BLaER1 treated with 17β-estradiol and CSF1 and Interleukin-3, amounts not matched to agents 10 nM and 100 nM (cell line): ENCODE measurements around the gene ENHO.
"Not testable (repeated sequence)": the region's sequence is repeated elsewhere in the genome, so short reads cannot be mapped to it uniquely, and the experiment has no call there.

Source experiments
- H3K27ac ChIP-seq, 11 experiments: shearing (Covaris generic); formaldehyde crosslinking; 2 replicates each; pipeline ENCODE4 v1.8.1; 2022
- H3K27me3 ChIP-seq, 11 experiments: shearing (Covaris generic); formaldehyde crosslinking; 2 replicates each; pipeline ENCODE4 v1.8.1; 2022
- H3K36me3 ChIP-seq, 11 experiments: shearing (Covaris generic); formaldehyde crosslinking; 2 replicates each; pipeline ENCODE4 v1.8.1; 2022
- H3K4me1 ChIP-seq, 10 experiments: shearing (Covaris generic); formaldehyde crosslinking; 2 replicates each; pipeline ENCODE4 v1.8.1; 2022
- H3K4me2 ChIP-seq, 11 experiments: shearing (Covaris generic); formaldehyde crosslinking; 2 replicates each; pipeline ENCODE4 v1.8.1; 2022
- H3K4me3 ChIP-seq, 10 experiments: shearing (Covaris generic); formaldehyde crosslinking; 2 replicates each; pipeline ENCODE4 v1.8.1; 2022
- H3K9ac ChIP-seq, 11 experiments: shearing (Covaris generic); formaldehyde crosslinking; 2 replicates each; pipeline ENCODE4 v1.8.1; 2022
- H3K9me3 ChIP-seq, 11 experiments: shearing (Covaris generic); formaldehyde crosslinking; replicated peaks in 1 of 11; 2 replicates each; pipeline ENCODE4 v1.8.1; 2022
- H4K20me1 ChIP-seq, 11 experiments: shearing (Covaris generic); formaldehyde crosslinking; 2 replicates each; pipeline ENCODE4 v1.8.1; 2022
- Cebpa-rat ChIP-seq, 11 experiments: shearing (Covaris generic); IDR thresholded peaks; 2 replicates each; pipeline ENCODE4 v1.8.1; 2022

Gene ENHO

GRCh38 chr9:34546834-34547827 lies 24.3 kb upstream of the ENHO start:
- Histone ChIP-seq H3K9me3 (no peaks in the 10 kb centered on the region), H3K4me1 (peaks cover 0 to 4% (median 1%) of the 10 kb centered on the region in 10 experiments; a peak in 7 of 20 replicates), H3K9ac (no peak overlapping the region), H3K4me3 (no peak overlapping the region), H3K27ac (no peak overlapping the region), H3K4me2 (no peak overlapping the region), H3K27me3 (no peaks in the 10 kb centered on the region), H4K20me1 (peaks cover 0 to 22% (median 0%) of the 10 kb centered on the region in 11 experiments; a peak in 6 of 22 replicates), H3K36me3 (no peaks in the 10 kb centered on the region)
- TF ChIP-seq Cebpa-rat (IDR thresholded peaks at IDR 0.05), result no peak

GRCh38 chr9:34546102-34546833 lies 23.5 kb upstream of the ENHO start:
- Histone ChIP-seq H3K4me3 (no peak overlapping the region), H3K27ac (no peak overlapping the region), H3K9ac (no peak overlapping the region), H3K27me3 (no peaks in the 10 kb centered on the region), H3K36me3 (no peaks in the 10 kb centered on the region), H3K4me2 (no peak overlapping the region), H4K20me1 (peaks cover 0 to 16% (median 0%) of the 10 kb centered on the region in 11 experiments; a peak in 5 of 22 replicates), H3K9me3 (no peaks in the 10 kb centered on the region), H3K4me1 (no peaks in the 10 kb centered on the region)
- no peak for TF ChIP-seq Cebpa-rat (IDR thresholded peaks at IDR 0.05)

- Histone ChIP-seq H3K27me3 (no peaks in the 10 kb centered on the region), H3K4me2 (no peak overlapping the region), H3K27ac (no peak overlapping the region), H3K9ac (no peak overlapping the region), H3K4me3 (no peak overlapping the region), H3K4me1 (peaks cover 0 to 7% (median 0%) of the 10 kb centered on the region in 10 experiments; a peak in 5 of 20 replicates), H3K36me3 (no peaks in the 10 kb centered on the region), H3K9me3 (no peaks in the 10 kb centered on the region), H4K20me1 (peaks cover 0 to 11% (median 0%) of the 10 kb centered on the region in 11 experiments; a peak in 5 of 22 replicates)
- TF ChIP-seq Cebpa-rat (IDR thresholded peaks at IDR 0.05), result no peak
Observed at GRCh38 chr9:34545497-34545896, 22.7 kb upstream of the ENHO start.

GRCh38 chr9:34544035-34544434 lies 21.2 kb upstream of the ENHO start:
- Histone ChIP-seq H3K36me3 (no peaks in the 10 kb centered on the region), H3K27ac (no peak overlapping the region), H3K27me3 (no peaks in the 10 kb centered on the region), H3K9me3 (no peaks in the 10 kb centered on the region), H3K4me3 (no peak overlapping the region), H4K20me1 (peaks cover 0 to 11% (median 0%) of the 10 kb centered on the region in 11 experiments; a peak in 5 of 22 replicates), H3K4me1 (peaks cover 0 to 10% (median 0%) of the 10 kb centered on the region in 10 experiments; a peak in 5 of 20 replicates), H3K9ac (no peak overlapping the region), H3K4me2 (no peak overlapping the region)
- no peak for TF ChIP-seq Cebpa-rat (IDR thresholded peaks at IDR 0.05)

- Histone ChIP-seq H3K27me3 (no peaks in the 10 kb centered on the region), H3K4me3 (no peak overlapping the region), H3K36me3 (no peaks in the 10 kb centered on the region), H3K9ac (no peak overlapping the region), H4K20me1 (no peaks in the 10 kb centered on the region; a peak in 1 of 22 replicates), H3K4me2 (no peak overlapping the region), H3K27ac (no peak overlapping the region), H3K9me3 (no peaks in the 10 kb centered on the region), H3K4me1 (peaks cover 0 to 10% (median 0%) of the 10 kb centered on the region in 10 experiments; a peak in 5 of 20 replicates)
- no peak for TF ChIP-seq Cebpa-rat (IDR thresholded peaks at IDR 0.05)
Observed at GRCh38 chr9:34541540-34541939, 18.8 kb upstream of the ENHO start.

- H4K20me1 ChIP-seq, result no peaks in the 10 kb centered on the region; a peak in 1 of 22 replicates
- no peak for TF ChIP-seq Cebpa-rat (IDR thresholded peaks at IDR 0.05)
- no peaks in the 10 kb centered on the region for H3K9me3 ChIP-seq
Observed at GRCh38 chr9:34540827-34541226, 18.0 kb upstream of the ENHO start.

GRCh38 chr9:34536685-34537084 lies 13.9 kb upstream of the ENHO start:
- Histone ChIP-seq H3K9me3 (peaks cover 0 to 13% (median 9%) of the 10 kb centered on the region in 11 experiments; a peak in 14 of 22 replicates), H3K36me3 (no peaks in the 10 kb centered on the region), H3K27me3 (no peaks in the 10 kb centered on the region)

More at GRCh38 chr9:34540827-34541226, 18.0 kb upstream of the ENHO start:
- peak overlapping the region in 1 of 11 experiments; percentile 22; a peak in 1 of 22 replicates for H3K9ac ChIP-seq
- H3K4me2 ChIP-seq, result peak overlapping the region in 2 of 11 experiments; percentile 4 to 32; a peak in 3 of 22 replicates
- no peak overlapping the region for H3K27ac ChIP-seq
- no peak overlapping the region for H3K4me3 ChIP-seq
- H3K4me1 ChIP-seq, result peaks cover 0 to 10% (median 0%) of the 10 kb centered on the region in 10 experiments; a peak in 5 of 20 replicates
- no peaks in the 10 kb centered on the region for H3K36me3 ChIP-seq
- H3K27me3 ChIP-seq, result no peaks in the 10 kb centered on the region

GRCh38 chr9:34532041-34532440 lies 9.3 kb upstream of the ENHO start:
- not testable (repeated sequence) for H3K36me3 ChIP-seq, H3K9ac ChIP-seq, H3K4me3 ChIP-seq, H4K20me1 ChIP-seq, H3K27ac ChIP-seq, H3K4me1 ChIP-seq, H3K4me2 ChIP-seq, H3K27me3 ChIP-seq
- H3K9me3 ChIP-seq, result peaks cover 0 to 14% (median 9%) of the 10 kb centered on the region in 11 experiments; a peak in 14 of 22 replicates

More at GRCh38 chr9:34536685-34537084, 13.9 kb upstream of the ENHO start:
- no peaks in the 10 kb centered on the region for H4K20me1 ChIP-seq
- no peak overlapping the region for H3K4me2 ChIP-seq
- H3K9ac ChIP-seq, result no peak overlapping the region
- no peak overlapping the region for H3K27ac ChIP-seq
- peaks cover 0 to 10% (median 0%) of the 10 kb centered on the region in 10 experiments; a peak in 5 of 20 replicates for H3K4me1 ChIP-seq
- no peak for TF ChIP-seq Cebpa-rat (IDR thresholded peaks at IDR 0.05)
- H3K4me3 ChIP-seq, result no peak overlapping the region

GRCh38 chr9:34526026-34526425 lies 3.2 kb upstream of the ENHO start:
- Histone ChIP-seq H3K4me1 (peaks cover 10 to 25% (median 24%) of the 10 kb centered on the region in 10 experiments; a peak in 19 of 20 replicates), H3K27me3 (peaks cover 5 to 22% (median 12%) of the 10 kb centered on the region in 11 experiments; a peak in 15 of 22 replicates), H3K27ac (no peak overlapping the region), H3K9me3 (no peaks in the 10 kb centered on the region), H3K4me2 (no peak overlapping the region), H3K9ac (no peak overlapping the region), H3K4me3 (no peak overlapping the region), H3K36me3 (no peaks in the 10 kb centered on the region), H4K20me1 (peaks cover 0 to 8% (median 0%) of the 10 kb centered on the region in 11 experiments; a peak in 5 of 22 replicates)
- no peak for TF ChIP-seq Cebpa-rat (IDR thresholded peaks at IDR 0.05)
